GM10847 (cell line): ENCODE results near the gene GUF1.

Source experiments
- POLR2A ChIP-seq: IDR thresholded peaks from 2 replicates; pipeline ENCODE4 v1.6.1; 2011; ENCODE audit not compliant: insufficient read length; ENCODE audit errors: extremely low read depth

The GUF1 gene

GRCh38 chr4:44736900-44737299, 58.7 kb downstream of the GUF1 start:
- no peak for TF ChIP-seq POLR2A

GRCh38 chr4:44738615-44739014, 60.4 kb downstream of the GUF1 start:
- no peak for TF ChIP-seq POLR2A

- no peak for TF ChIP-seq POLR2A
These were observed 62.0 kb downstream of the GUF1 start for GRCh38 chr4:44740201-44740600.
